GM21619 (cell line): Measurements from ENCODE around the gene EME1.
"Not testable (repeated sequence)": the region's sequence is repeated elsewhere in the genome, so short reads cannot be mapped to it uniquely, and the experiment has no call there.

Experiments
- ATAC-seq: cut with Tn5 transposase; IDR thresholded peaks from one replicate; pipeline ENCODE4 v1.9.1; 2021; ENCODE audit not compliant: unreplicated experiment

The EME1 gene

DNA sequence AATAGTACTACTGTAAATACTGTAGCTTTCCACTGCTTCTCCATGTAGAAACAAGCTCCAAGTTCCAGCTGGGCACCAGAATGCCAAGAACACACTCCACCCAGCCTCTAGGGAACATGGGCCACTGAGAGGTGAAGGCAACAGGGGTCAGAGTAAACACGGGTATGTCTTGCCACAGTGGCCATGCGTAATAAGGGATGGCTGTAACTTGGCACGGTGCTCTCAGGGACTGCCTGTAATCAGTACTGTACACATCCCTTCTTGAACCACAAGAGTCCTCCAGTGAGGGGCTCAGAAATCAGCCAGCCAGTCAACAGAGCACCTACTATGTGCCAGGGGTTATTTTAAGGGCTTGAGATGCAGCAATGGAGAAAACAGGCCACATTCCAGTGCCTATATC, 13.5 kb downstream of the EME1 start:
- ATAC-seq, result no peak

DNA sequence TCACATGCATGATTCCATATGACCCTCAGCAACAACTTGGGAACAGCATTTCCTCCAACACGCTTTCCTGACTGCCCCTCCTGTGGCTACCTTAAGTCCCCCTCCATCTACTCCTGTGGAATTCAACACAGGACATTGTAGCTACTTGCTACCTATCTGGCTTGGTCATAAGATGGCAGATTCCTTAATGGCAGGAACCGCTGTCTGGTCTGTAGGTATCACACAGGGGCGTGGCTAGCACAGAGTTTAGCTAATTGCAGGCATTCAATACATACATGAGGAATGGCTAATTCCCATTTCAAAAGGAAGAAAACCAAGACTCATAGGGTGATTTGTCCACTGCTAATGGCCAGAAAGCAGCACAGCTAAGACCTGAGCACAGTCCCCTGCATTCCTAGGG, 15.7 kb downstream of the EME1 start:
- no peak for ATAC-seq

DNA sequence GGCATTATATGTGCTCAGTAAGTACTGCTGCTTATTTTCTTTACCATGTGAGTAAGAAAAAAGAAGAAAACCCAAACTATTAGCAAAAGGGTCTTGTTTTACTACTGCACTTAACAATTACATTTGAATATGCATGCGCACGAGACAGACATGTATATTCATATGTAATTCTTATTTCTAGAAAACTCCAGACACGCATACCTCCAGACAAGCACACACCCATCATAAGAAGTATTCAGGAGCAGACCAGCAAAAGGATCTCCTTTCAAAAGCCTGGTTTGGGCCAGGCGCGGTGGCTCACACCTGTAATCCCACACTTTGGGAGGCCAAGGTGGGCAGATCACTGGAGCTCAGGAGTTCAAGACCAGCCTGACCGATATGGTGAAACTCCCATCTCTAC, 16.5 kb downstream of the EME1 start:
- ATAC-seq, result no peak

DNA sequence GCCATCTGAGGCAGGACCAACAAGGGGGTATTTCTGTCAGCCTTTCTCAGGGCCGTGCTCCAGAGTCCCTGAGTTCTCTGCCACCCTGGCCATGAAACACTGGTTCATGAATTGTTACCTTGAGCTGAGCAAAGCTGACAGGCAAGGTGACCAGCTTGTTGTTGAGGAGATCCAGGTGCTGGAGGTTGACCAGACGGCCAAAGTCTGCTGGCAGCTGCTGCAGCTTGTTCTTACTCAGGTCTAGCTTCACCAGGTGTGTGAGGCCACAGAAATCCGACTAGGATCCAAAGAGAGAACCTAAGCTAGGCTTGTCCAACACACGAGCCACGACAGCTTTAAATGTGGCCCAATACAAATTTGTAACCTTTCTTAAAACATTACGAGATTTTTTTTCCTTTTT, 19.6 kb downstream of the EME1 start:
- ATAC-seq, result no peak

DNA sequence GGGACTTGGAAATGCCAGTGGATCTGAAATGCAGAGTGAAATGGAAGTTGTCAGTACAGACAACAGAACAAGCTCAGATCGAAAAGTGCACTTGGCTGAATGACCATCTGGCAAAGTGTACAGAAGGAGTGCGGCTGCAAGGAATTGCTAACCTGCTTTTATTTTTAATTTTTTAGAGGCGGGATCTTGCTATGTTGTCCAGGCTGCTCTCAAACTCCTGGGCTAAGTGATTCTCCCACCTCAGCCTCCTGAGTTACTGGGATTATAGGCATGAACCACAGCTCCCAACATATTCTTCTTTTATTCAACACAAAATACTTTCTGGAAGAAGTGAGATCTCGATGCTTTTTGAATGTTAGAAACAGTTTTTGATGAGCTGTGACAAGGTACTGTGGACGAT, 20.7 kb downstream of the EME1 start:
- ATAC-seq, result no peak

DNA sequence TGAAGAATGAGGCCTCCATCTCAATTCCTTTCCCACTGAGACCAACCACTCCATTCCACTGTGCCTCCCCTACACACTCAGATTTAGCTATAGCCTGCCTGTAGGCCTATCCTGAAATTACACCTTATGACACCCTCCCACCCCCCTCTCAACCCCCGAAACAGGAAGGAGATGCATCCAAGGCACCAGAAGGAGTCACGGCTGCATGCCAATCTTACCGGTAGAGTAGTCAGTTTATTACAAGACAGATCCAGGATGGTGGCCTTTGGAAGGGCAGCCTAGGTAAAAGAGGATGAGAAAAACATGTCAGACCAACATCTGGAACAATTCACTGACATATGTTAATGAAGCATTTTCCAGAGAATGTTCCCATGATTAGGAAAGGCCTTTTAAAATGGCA, 21.7 kb downstream of the EME1 start:
- no peak for ATAC-seq

DNA sequence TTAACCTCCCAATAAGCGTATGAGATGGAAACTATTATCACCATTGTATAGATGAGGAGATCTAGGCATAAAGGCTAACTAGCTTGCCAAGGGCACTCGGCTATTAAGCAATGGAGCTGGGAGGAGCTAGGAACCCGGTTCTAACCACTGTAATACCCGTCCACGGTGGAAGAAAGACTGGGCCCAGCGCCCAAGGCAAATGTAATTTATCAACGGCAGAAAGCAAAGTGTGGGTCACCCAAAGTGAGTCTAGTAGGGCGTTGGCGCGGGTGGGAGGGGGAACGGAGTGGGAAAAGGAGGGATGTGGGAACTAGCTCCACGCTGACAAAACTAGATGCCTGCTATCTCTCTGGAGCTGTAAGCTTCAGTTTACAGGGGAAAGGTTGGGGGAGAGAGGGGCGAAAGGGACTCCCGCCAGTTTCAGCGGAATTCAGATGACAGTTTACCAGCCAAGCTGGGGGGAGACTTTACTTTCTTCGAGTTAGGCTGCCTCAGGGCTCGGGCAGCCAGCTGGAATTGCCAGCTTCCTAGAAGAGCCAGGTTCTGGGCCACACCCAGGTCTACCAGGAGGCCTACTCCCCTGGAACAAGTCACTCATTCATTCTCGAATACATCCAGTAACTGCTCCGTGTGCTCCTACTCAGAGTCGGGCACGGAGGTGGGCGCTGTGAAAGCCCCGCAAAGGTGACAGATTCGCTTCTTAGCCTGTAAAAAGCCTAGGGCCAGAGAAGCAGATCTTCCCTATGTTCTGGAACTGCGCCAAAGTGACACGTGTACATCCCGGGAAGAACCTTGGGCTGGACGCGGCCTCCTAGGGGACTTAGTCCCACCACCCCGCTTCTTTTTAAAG, 23.5 kb downstream of the EME1 start:
- peak; percentile 10 for ATAC-seq

DNA sequence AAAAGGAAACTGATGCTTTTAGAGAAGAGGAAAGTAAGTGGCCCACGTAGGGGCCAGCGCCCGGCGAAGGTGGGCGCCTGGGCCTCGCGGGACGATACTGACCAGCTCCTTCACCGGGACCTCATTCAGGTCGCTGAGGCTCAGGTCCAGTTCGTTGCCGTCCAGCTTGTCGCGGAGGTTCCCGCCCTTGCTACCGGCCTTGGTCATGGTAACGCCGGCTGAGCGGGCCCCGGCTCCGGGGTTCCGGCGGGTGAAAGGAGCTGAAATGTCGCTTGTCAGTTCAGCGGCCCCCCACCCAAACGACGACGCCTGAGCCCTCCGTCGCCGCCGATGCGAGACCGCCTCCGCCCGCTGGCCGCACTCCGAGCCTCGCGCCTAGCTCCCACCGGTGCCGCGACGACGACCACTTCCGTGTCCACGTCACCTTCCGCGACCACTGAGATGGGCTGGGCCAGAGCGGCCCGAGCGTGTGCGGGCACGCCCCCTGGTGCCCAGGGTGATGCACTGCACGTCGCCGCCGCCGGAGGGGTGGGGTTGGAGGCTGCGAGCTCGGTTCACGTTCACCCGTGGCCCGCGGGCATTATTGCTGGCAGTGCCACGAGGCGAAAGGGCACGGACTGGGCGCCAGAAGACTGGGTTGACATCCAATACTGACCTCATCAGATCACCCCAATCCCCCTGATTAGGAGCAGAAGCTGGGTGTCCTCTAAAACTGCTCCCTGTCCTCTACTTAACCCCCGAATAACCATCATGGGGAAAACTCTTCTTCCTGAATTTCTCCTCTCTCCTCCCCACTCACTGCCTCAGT, 24.3 kb downstream of the EME1 start, which contains the start of gene LRRC59:
LRRC59 (minus strand) TSS at position 413 of the 808 bp plus-strand sequence; CDS start at position 207, 206 bp downstream.
- peak; percentile 92 for ATAC-seq

DNA sequence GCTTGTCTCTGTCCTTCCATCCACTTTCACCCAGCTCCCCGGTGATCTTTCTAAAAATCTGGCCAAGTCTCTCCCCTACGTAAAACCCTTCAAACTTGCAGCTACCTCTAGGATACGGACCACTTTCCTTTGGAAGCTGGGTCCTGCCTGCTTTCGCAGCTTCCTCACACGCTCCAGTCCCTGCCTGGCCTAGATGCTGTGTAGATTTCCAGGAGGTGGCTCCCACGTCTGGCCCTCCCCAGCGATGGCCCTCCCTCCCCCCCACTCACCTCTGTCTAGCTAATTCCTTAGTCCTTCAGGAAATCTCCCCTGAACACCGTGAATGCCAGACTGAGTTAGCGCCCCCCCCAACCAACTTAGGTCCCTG, 24.9 kb downstream of the EME1 start:
- ATAC-seq, result no peak

DNA sequence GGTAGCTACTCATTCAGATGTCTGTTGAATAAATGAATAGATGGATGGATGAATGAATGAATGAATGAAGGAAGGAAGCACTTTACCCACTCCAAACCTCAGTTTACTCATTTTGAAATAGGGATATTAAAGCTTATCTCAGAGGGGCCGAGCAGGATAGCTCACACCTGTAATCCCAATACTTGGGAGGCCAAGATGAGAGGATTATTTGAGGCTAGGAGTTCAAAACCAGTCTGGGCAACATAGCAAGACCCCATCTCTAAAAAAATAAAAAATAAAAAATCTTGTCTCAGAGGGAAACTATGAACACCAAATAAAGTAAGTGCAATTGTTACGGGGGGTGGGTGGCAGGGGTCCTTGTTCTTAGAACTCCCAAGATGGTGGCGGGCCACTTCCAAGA, 25.6 kb downstream of the EME1 start:
- not testable (repeated sequence) for ATAC-seq

DNA sequence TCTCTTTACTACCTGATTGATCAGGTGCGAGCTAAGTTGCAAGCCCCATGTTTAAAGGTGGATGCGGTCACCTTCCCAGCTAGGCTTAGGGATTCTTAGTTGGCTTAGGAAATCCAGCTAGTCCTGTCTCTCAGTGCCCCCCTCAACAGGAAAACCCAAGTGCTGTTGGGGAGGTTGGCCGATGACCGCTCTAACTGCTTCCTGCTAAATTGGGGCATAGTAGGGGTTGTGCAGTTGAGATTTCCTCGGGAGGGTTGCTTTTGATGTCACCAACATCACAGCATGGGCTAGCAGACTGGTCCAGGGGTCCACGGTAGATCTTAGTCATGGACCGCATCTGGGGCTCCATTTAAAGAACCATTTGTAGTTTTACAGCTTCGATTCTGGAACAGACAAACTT, 26.6 kb downstream of the EME1 start:
- ATAC-seq, result not testable (repeated sequence)

DNA sequence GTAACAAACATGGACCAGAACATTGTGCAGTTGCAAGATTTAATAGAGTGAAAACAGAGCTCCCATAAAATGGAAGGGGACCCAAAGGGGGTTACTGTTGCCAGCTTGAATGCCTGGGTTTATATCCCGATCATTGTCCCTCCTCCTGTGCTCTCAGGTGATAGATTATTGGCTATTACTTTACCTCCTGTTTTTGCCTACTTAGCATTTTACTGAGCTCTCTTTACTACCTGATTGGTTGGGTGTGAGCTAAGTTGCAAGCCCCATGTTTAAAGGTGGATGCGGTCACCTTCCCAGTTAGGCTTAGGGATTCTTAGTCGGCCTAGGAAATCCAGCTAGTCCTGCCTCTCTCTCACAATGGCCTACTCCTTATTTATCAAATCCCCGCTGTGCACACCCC, 32.3 kb downstream of the EME1 start:
- not testable (repeated sequence) for ATAC-seq

DNA sequence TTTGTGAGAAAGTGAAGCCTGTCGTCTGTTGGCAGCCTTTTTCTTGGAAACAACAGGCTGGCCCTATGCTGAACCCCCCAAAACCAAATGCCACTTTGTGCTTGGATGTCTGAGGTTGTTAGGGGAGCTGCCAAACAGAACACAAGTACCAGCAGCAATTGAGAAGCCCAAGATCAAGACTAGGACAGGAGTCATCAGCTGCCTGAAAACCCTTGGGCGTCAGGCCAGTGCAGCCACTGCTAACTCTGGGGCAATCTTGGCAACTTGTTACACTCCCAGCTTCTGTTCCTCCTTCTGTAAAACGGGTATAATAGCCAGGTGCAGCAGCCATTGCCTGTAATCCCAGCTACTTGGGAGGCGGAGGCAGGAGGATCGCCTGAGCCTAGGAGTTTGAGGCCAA, 33.5 kb downstream of the EME1 start:
- ATAC-seq, result no peak

DNA sequence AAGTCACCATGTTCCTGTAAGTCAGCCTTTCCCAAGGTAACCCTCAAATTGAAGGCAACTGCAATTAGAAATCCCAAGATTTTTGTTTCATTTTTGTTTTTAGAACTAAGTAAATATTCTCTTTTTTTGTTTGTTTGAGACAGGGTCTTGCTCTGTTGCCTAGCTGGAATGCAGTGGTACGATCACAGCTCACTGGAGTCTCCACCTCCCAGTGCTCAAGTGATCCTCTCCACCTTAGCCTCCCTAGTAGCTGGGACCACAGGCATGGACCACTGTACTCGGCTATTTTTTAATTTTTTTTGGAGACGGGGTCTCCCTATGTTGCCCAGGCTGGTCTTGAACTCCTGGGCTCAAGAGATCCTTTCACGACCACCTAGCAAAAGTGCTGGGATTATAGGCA, 34.9 kb downstream of the EME1 start:
- ATAC-seq, result no peak

DNA sequence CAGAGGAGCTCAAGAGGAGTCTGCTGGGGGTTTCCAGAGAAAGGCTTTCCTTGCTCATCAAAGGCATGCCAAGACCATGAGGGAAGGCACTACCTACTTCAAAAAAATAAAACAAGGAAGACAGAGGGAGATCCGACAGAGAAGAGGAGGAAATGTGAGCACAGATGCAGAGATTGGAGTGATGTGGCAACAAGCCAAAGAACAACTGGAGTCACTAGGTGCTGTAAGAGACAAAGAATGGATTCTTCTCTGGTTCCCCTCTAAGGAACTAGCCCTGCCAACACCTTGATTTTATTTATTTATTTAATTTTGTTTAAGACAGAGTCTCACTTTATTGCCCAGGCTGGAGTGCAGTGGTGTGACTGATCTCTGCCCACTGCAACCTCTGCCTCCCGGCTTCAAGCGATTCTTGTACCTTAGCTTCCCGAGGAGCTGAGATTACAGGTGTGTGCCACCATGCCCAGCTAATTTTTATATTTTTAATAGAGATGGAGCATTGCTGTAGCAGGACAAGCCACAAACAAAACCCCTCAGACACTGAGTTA, 39.2 kb downstream of the EME1 start:
- ATAC-seq, result no peak

DNA sequence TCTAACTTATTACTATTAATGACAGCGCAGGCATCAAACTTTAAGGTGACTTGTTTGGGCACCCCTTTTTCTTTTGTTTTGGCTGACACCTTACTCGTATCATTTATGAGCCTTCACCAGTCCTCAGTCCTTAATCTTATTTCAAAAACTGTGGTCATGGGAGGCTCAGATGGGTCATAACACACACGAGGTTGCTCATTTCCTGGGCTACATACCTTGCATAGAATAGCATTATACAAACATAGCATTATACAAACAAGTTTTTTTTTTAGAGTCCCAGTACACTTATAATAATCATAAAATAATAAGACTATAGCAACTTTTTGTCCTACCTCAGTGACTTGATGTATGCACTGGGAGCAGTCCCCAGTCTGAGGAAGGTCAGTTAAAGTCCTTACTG, 41.8 kb downstream of the EME1 start:
- no peak for ATAC-seq

DNA sequence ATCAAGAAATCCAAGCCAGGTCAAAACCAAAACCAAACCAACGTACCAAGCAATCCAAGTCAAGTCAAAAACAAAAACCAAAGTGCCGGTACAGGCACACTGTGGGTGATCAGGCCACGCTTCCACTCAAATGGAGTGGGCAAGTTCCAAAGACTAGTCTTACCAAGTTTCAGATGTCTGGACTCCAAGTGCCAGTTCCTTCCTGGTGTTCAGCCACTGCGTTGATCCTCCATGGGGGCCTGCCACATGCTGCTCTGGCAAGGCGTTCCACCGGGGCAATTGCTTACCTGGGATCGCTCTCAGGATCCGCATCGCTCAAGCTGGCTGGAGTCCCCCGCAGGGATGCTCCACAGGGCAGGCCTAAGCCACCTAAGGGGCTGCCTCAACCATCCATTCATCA, 46.5 kb downstream of the EME1 start:
- ATAC-seq, result not testable (repeated sequence)

DNA sequence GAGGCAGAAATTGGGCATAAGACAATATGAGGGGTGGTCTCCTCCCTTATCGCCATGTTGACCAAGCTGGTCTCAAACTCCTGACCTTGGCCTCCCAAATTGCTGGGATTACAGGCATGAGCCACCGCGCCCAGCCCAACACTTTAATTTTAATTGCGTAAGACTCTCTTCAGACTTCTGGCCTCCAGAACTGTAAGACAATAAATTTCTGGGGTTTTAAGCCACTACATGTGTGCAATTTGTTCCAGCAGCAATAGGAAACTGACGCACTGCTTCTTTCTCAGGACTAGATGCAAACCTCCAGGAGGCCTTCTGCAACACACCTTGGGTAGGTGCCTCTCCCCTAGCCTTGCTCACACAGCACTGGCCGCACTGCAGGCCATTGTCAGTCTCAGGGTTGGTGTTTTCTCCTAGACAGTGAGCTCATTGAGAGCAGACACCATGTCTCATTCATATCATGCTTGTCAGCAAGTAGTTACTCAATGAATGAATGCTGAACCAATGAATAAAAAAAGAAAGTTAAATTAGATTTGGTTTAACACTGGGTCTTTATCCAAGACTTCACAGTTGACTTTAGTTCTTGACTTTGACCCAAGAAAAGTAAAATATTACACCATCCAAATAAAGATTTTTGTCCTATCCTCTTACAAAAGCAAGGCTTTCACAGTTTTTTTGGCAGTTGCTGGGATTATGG, 47.5 kb downstream of the EME1 start:
- no peak for ATAC-seq

DNA sequence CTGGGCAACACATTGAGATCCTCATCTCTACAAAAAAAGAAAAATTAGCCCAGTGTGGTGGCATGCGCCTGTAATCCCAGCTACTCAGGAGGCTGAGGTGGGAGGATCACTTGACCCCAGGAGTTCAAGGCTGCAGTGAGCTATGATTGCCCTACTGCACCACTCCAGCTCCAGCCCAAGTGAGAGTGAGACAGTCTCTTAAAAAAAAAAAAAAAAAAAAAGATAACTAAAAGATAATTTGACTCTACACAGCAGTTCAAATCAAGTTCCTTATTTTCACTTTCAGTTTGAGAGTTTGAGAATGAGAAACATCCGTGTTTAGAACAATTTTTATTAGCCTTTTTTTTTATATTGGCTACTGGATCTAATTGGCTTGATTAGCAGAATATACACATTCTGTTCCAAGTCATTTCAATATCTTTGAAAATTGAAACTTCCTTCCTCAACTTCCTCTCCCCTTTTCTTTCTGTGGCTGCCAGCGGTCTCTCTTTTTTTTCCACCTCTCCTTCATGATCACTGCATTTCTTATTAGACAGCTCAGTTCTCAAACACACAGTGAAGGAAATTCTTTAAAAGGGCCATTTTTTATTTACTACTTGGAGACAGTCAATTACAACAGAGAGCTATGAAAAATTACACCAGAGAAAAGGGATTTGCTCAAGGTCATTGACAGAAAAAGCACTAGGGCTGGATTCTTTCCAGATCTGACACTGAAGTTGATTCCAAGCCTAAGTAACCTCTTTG, 48.5 kb downstream of the EME1 start:
- no peak for ATAC-seq

DNA sequence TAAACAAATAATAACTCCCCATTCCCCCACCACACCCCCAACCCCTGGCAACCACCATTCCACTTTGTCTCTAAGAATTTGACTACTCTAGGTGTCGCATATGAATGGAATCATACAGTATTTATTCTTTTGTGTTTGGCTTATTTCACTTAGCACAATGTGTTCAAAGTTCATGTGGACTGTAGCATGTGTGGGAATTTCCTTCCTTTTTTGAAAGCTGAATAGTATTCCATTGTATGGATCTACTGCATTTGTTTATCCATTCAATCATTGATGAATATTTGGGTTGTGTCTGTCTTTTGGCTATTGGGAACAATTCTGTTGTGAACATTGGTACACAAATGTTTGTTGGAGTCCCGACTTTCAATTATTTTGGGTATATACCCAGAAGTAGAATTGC, 49.7 kb downstream of the EME1 start:
- ATAC-seq, result no peak
